ENCODE data around the gene STKLD1. TPM values are rescaled to one million over a fixed set of nuclear protein-coding genes. Genes with fewer than 3 reads are reported as not detected.

Gene STKLD1
- total RNA-seq, 5 donors from 2014 or later (not counting 1 experiment from before 2014, with no cell fraction given), result 0.49 to 1.1 (median 0.70) TPM

DNA sequence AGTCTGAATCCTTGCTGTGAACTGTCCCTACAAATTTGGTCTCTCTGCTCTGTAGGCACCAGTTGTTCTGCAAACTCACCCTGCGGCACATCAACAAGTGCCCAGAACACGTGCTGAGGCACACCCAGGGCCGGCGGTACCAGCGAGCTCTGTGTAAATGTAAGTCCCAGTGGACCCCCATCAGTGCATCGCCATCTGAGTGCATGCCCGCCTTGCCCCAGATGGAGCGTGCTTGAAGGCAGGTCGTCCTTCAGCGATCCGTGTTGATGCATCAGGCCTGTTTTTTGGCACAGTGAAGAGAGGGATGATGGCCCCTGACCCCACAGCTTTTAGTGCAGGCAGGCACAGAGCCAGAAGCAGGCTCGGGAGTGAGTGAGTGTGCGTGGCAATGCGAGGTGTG, 18.5 kb upstream of the STKLD1 start:
- Histone ChIP-seq H3K27me3 (replicated peaks in 1 of 2; ENCODE audit: control insufficient read depth in 2 of 2, extremely low read depth in 1 of 2, insufficient read depth in 2 of 2, low read length in 1 of 2) (no peaks in the 10 kb centered on the region), H3K9me3 (no peaks in the 10 kb centered on the region), H3K27ac (ENCODE audit: low read length) (no peak overlapping the region), H3K4me3 (ENCODE audit: control insufficient read depth in 1 of 2, extremely low read depth in 1 of 2, low read length in 1 of 2) (no peak overlapping the region), H3K36me3 (ENCODE audit: control insufficient read depth in 2 of 2, extremely low read depth in 1 of 2, insufficient read depth in 1 of 2, low read length in 1 of 2) (peaks cover 21 to 65% of the 10 kb centered on the region in 2 donors), H3K4me1 (ENCODE audit: control insufficient read depth in 1 of 2, extremely low read depth in 1 of 2, insufficient read depth in 2 of 2, low read length in 2 of 2) (peaks cover 9 to 51% of the 10 kb centered on the region in 2 experiments)
- ATAC-seq (replicated peaks in 1 of 4) (no peak), DNase-seq (no peak)
- H3K27me3 Mint-ChIP-seq, result no peaks in the 10 kb centered on the region
- POLR2A ChIA-PET, result no interaction called here
- 96% methylated on average over 14 of the region's 14 CpGs for WGBS (ENCODE audit: insufficient coverage)
- CTCF ChIA-PET, result interaction anchor here (0.6 to 2.8 kb wide), 2 partner anchors 11 to 14 kb away, joined by 3 to 16 read pairs; no protein-coding TSS in a partner anchor
- H3K9me3 Mint-ChIP-seq, result no peaks in the 10 kb centered on the region
- H3K4me3 Mint-ChIP-seq, result peak overlapping the region; percentile 71 to 82 (median 75)
- peaks cover 25 to 47% (median 44%) of the 10 kb centered on the region in 3 donors for H3K4me1 Mint-ChIP-seq
- peak overlapping the region; percentile 69 to 80 for H3K27ac Mint-ChIP-seq
- peaks cover 21% of the 10 kb centered on the region for H3K36me3 Mint-ChIP-seq

- Mint-ChIP-seq H3K9me3 (no peaks in the 10 kb centered on the region), H3K36me3 (peaks cover 27% of the 10 kb centered on the region), H3K27ac (peak overlapping the region in 1 of 2 donors; percentile 58), H3K4me3 (peak overlapping the region in 1 of 3 donors; percentile 49), H3K4me1 (peaks cover 24 to 42% (median 34%) of the 10 kb centered on the region in 3 donors), H3K27me3 (no peaks in the 10 kb centered on the region)
- no peaks in the 10 kb centered on the region for H3K27me3 ChIP-seq (replicated peaks in 1 of 2; ENCODE audit: control insufficient read depth in 2 of 2, extremely low read depth in 1 of 2, insufficient read depth in 2 of 2, low read length in 1 of 2)
- ATAC-seq (replicated peaks in 1 of 4), result no peak
- peak in 2 of 35 experiments; percentile 18 to 37 for DNase-seq
- ChIA-PET POLR2A (interaction anchor here in 1 of 2 donors (0.6 kb wide), 1 partner anchor 21 kb away, joined by 3 read pairs; no protein-coding TSS in a partner anchor), CTCF (interaction anchor here in 1 of 2 donors (0.8 to 0.9 kb wide), 2 partner anchors 11 to 14 kb away, joined by 3 to 4 read pairs; no protein-coding TSS in a partner anchor)
- no peak overlapping the region for H3K27ac ChIP-seq (ENCODE audit: low read length)
- WGBS (ENCODE audit: insufficient coverage), result 87% methylated on average over 14 of the region's 20 CpGs
- no peaks in the 10 kb centered on the region for H3K9me3 ChIP-seq
- H3K4me1 ChIP-seq (ENCODE audit: control insufficient read depth in 1 of 2, extremely low read depth in 1 of 2, insufficient read depth in 2 of 2, low read length in 2 of 2), result peaks cover 9 to 49% of the 10 kb centered on the region in 2 experiments
- H3K4me3 ChIP-seq (ENCODE audit: control insufficient read depth in 1 of 2, extremely low read depth in 1 of 2, low read length in 1 of 2), result no peak overlapping the region
- H3K36me3 ChIP-seq (ENCODE audit: control insufficient read depth in 2 of 2, extremely low read depth in 1 of 2, insufficient read depth in 1 of 2, low read length in 1 of 2), result peaks cover 21 to 66% of the 10 kb centered on the region in 2 donors
Observed at GRCh38 chr9:133359399-133360175, 16.6 kb upstream of the STKLD1 start.

DNA sequence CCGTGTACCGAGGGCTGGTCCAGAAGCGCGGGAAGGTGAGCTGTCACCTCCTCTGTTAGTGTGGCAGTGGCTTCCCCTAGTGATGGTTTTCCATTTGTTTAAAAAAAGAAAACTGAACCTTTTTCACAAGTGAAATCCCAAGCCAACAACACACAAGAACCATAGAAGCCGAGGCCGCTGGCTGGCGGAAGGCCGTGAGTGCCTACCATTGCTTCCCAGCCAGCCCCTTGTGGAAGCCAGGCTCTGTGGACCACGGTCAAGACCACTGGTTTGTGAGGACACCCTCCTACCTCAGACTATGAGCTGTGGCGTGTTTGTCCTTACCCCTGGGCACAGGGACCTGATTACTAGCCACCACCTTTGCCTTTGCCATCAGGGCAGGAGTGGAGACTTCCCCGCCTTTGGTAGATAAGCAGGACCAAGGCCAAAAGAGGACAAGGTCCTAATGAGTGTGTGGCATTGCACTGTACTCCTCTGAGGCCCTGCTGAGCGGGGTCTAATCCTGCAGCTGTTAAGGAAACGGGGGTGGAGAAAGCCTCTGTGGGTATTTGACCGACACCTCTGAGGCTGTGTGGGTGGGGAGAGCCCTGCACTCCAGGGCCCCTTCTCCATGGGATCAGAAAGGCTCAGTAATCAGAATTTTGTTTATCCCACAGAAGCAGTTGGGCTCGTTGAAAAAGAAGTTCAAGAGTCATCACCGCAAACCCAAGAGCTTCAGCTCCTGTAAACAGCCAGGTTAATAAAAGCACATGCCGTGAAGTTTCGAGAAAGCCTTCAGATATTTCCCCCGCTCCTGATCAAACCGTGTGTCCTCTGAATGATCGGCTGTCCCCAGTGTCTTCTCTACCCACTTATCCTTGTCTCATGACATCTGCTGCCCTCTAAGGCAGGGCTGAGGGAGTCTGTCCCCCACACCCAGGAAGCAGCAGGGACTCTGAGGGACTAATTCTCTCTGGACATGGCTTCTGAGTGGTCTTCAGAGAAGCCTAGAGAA, 15.5 kb upstream of the STKLD1 start:
- ATAC-seq (replicated peaks in 1 of 4) (no peak), DNase-seq (no peak)
- no peaks in the 10 kb centered on the region for H3K9me3 ChIP-seq
- Mint-ChIP-seq H3K36me3 (peaks cover 28% of the 10 kb centered on the region), H3K9me3 (no peaks in the 10 kb centered on the region), H3K4me3 (no peak overlapping the region), H3K27me3 (no peaks in the 10 kb centered on the region), H3K4me1 (peaks cover 24 to 37% (median 30%) of the 10 kb centered on the region in 3 donors), H3K27ac (peak overlapping the region; percentile 44 to 48)
- H3K4me1 ChIP-seq (ENCODE audit: control insufficient read depth in 1 of 2, extremely low read depth in 1 of 2, insufficient read depth in 2 of 2, low read length in 2 of 2), result peaks cover 8 to 45% of the 10 kb centered on the region in 2 experiments
- 70% methylated on average over 16 of the region's 21 CpGs for WGBS (ENCODE audit: insufficient coverage)
- no peaks in the 10 kb centered on the region for H3K27me3 ChIP-seq (replicated peaks in 1 of 2; ENCODE audit: control insufficient read depth in 2 of 2, extremely low read depth in 1 of 2, insufficient read depth in 2 of 2, low read length in 1 of 2)
- no peak overlapping the region for H3K27ac ChIP-seq (ENCODE audit: low read length)
- ChIA-PET CTCF (interaction anchor here in 1 of 2 donors (0.7 to 0.9 kb wide), 3 partner anchors 10 to 82 kb away, joined by 3 to 4 read pairs (median 3); no protein-coding TSS in a partner anchor), POLR2A (interaction anchor here in 1 of 2 donors (0.6 kb wide), 1 partner anchor 69 kb away, joined by 3 read pairs; no protein-coding TSS in a partner anchor)
- H3K4me3 ChIP-seq (ENCODE audit: control insufficient read depth in 1 of 2, extremely low read depth in 1 of 2, low read length in 1 of 2), result no peak overlapping the region
- peaks cover 21 to 75% of the 10 kb centered on the region in 2 donors for H3K36me3 ChIP-seq (ENCODE audit: control insufficient read depth in 2 of 2, extremely low read depth in 1 of 2, insufficient read depth in 1 of 2, low read length in 1 of 2)

DNA sequence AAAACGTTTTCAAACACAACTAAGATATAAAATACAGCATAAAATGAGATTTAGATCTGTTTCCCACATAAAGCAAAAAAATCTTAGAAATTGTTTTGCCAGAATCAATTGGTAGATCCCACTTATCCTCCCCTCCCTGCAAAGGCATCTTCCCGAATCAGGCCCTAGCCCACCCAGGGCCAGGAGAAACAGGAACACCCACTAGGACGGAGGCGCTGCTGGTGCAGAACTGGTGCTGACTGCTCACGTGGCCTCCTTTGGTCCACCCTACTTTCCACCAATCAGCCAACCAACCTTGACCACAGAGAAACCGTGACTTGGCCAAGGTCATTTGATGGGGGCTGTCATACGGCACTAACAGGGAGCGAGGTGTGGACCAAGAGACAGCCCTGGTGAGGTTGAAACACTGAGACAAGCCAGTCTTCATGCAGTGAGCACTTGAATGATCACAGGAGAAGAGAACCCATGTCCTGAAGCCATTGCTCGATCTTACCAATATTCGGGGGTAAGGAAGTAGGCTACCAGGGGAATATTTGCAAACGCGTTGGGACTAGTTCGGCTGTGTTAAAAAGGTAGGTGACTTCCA, 14.6 kb upstream of the STKLD1 start:
- H3K27me3 Mint-ChIP-seq, result no peaks in the 10 kb centered on the region
- H3K4me1 Mint-ChIP-seq, result peaks cover 24 to 43% (median 35%) of the 10 kb centered on the region in 3 donors
- Histone ChIP-seq H3K27ac (ENCODE audit: low read length) (no peak overlapping the region), H3K9me3 (no peaks in the 10 kb centered on the region), H3K27me3 (replicated peaks in 1 of 2; ENCODE audit: control insufficient read depth in 2 of 2, extremely low read depth in 1 of 2, insufficient read depth in 2 of 2, low read length in 1 of 2) (no peaks in the 10 kb centered on the region), H3K4me3 (ENCODE audit: control insufficient read depth in 1 of 2, extremely low read depth in 1 of 2, low read length in 1 of 2) (no peak overlapping the region), H3K4me1 (ENCODE audit: control insufficient read depth in 1 of 2, extremely low read depth in 1 of 2, insufficient read depth in 2 of 2, low read length in 2 of 2) (peaks cover 5 to 42% of the 10 kb centered on the region in 2 experiments), H3K36me3 (ENCODE audit: control insufficient read depth in 2 of 2, extremely low read depth in 1 of 2, insufficient read depth in 1 of 2, low read length in 1 of 2) (peaks cover 29 to 84% of the 10 kb centered on the region in 2 donors)
- 95% methylated on average over 8 of the region's 13 CpGs for WGBS (ENCODE audit: insufficient coverage)
- peaks cover 32% of the 10 kb centered on the region for H3K36me3 Mint-ChIP-seq
- ChIA-PET CTCF (no interaction called here), POLR2A (no interaction called here)
- no peak overlapping the region for H3K4me3 Mint-ChIP-seq
- H3K9me3 Mint-ChIP-seq, result no peaks in the 10 kb centered on the region
- DNase-seq (no peak), ATAC-seq (replicated peaks in 1 of 4) (no peak)
- H3K27ac Mint-ChIP-seq, result no peak overlapping the region

- H3K27ac Mint-ChIP-seq, result no peak overlapping the region
Observed at GRCh38 chr9:133362359-133363044, 13.7 kb upstream of the STKLD1 start.

More at GRCh38 chr9:133362359-133363044, 13.7 kb upstream of the STKLD1 start:
- H3K4me3 Mint-ChIP-seq, result no peak overlapping the region
- Histone ChIP-seq H3K27ac (ENCODE audit: low read length) (no peak overlapping the region), H3K36me3 (ENCODE audit: control insufficient read depth in 2 of 2, extremely low read depth in 1 of 2, insufficient read depth in 1 of 2, low read length in 1 of 2) (peaks cover 30 to 90% of the 10 kb centered on the region in 2 donors), H3K4me3 (ENCODE audit: control insufficient read depth in 1 of 2, extremely low read depth in 1 of 2, low read length in 1 of 2) (no peak overlapping the region), H3K27me3 (replicated peaks in 1 of 2; ENCODE audit: control insufficient read depth in 2 of 2, extremely low read depth in 1 of 2, insufficient read depth in 2 of 2, low read length in 1 of 2) (no peaks in the 10 kb centered on the region), H3K9me3 (no peaks in the 10 kb centered on the region), H3K4me1 (ENCODE audit: control insufficient read depth in 1 of 2, extremely low read depth in 1 of 2, insufficient read depth in 2 of 2, low read length in 2 of 2) (peaks cover under 1 to 42% of the 10 kb centered on the region in 2 experiments)
- no peaks in the 10 kb centered on the region for H3K9me3 Mint-ChIP-seq
- ChIA-PET CTCF (no interaction called here), POLR2A (interaction anchor here in 1 of 2 donors (1.0 kb wide), 1 partner anchor 8 kb away, joined by 5 read pairs; no protein-coding TSS in a partner anchor)
- no peak for DNase-seq
- H3K4me1 Mint-ChIP-seq, result peaks cover 23 to 45% (median 33%) of the 10 kb centered on the region in 3 donors
- peaks cover 32% of the 10 kb centered on the region for H3K36me3 Mint-ChIP-seq
- no peaks in the 10 kb centered on the region for H3K27me3 Mint-ChIP-seq
- no peak for ATAC-seq (replicated peaks in 1 of 4)
- WGBS (ENCODE audit: insufficient coverage), result 94% methylated on average over 14 of the region's 15 CpGs

Data from T-cell (primary cell).